Activated CD4-positive, alpha-beta T cell treated with anti-CD3 and anti-CD28 coated beads, Interleukin-2, amount 50 U/mL, for 24 hours (primary cell): ENCODE measurements around the gene PDK2.

Experiments
- DNase-seq, 2 donors: peaks; one replicate each; pipeline ENCODE4 v3.0.0-alpha.2; 2020; ENCODE audit warnings: low read depth in 1 of 2, low spot score in 1 of 2

The PDK2 gene

DNA sequence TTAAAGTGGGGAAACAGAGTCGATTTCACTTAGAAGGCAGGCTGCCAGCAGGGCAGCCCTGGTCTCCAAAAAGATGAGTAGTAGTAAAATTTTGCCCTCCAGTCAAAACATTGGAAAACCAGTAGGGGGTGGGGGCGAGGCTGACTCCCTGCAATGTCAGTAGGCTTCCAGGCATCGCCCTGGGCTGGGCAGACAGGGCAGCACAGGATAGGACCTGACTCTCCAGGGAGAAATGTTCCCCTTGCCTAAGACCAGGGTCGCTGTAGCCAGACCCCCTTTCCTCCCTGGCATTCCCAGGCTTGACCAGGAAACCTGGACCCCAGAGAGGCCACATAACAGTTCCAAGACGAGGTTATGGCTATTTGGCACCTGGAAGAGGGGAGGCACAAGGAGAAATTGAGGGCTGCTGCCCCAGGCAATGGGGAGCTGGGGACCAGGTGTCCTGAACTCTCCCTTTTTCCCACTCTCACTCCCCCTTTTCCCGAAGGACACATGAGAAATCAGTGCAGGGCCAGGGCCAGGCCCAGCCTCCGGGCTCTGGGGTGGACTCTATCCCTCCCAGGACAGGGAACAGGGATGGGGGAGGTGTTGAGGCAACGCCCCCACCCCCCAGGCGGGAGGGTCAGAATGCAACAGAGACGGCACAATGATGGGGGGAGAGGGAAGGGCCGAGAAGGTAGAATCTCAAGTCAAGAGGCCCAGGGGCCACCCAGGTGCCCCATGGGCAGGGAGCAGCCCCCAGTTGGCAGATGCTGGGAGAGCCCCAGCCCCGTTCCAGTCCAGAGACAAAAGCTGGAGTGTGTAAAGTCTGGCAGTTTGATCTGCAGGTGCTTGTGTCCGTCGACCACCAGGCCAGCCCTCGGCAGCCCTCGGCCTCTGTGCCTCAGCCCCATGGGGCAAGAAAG, 39.3 kb downstream of the PDK2 start:
- DNase-seq: no peak

DNA sequence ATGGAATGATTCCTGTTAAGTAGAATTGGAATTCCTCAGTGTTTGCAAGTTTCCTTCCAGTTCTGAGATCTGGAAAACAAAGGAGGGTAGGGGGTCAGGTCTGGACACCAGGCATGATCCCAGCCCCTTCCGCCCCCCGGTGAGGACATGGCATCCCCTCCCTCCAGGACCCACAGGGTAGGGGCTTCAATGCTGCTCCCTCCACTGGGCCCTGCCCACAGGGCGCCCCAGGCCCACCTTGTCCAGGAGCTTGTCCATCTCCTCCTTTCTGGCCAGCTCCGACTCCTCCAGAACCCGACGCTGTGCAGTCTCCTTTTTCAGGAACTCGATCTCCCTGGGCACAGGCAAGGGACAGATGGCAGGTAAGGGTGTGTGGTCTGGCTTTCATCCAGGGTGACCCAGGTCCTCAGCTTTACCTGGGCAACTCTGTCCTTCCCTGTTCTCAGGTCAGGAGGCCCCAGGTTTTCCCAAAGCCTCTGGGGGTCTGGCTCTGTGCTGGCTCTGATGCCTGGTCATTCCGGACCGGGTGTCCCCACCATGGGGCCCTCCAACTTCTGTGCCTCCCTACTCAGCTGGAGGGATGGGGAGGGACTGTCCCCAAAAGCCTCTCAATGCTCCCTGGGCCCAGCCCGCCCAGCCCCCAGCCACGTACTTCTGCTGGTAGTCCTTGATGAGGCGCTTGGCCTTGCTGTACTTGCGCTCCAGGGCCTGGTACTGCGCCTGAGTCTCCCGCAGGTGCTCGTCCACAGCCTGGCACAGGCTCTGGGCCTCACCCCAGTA, 40.4 kb downstream of the PDK2 start:
- no peak for DNase-seq

DNA sequence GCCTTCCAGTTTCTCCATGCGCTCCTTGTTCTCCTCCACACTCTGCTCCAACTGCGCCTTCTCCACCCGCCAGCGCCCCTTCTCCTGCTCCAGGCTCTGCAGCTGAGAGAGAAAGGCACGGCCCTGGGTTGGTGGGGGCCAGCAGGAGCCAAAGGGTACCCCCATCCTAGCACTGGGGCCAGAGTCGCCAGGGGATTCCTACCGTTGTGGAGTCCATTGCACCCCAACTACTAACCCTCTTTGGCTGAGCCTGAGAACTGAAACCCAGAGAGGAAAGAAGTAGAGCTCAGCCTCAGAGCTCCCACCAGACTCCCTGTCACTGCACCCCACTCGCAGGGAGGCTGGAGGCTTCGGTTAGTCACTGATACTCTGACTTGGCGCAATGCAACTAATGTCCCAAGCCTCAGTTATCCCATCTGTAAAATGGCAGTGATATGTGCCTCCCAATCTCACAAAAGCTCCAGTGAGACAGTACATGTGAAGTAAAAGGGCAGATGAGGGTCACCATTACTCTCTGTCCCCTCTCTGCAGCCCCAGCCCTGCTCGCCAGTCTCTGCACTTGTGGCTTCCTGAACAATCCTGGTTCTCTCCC, 41.0 kb downstream of the PDK2 start:
- DNase-seq: no peak

DNA sequence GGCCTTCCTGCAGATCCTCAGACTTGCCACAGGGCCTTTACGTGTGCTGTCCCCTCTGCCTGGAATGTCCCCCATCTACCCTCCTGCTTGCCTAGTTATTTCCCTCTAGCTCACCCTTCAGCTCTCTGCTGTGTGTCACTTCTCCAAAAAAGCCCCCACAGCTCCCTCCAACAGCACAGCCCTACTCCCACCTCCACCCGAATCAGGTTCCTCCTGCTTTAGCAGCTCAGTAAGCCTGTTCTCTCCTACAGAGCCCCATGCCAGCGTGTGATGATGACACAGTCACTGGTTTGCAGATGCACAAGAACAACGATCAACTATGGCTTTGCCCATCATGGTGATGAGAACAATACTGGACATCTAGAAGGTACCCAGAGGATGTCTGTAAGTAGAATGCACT, 41.9 kb downstream of the PDK2 start:
- DNase-seq: no peak

DNA sequence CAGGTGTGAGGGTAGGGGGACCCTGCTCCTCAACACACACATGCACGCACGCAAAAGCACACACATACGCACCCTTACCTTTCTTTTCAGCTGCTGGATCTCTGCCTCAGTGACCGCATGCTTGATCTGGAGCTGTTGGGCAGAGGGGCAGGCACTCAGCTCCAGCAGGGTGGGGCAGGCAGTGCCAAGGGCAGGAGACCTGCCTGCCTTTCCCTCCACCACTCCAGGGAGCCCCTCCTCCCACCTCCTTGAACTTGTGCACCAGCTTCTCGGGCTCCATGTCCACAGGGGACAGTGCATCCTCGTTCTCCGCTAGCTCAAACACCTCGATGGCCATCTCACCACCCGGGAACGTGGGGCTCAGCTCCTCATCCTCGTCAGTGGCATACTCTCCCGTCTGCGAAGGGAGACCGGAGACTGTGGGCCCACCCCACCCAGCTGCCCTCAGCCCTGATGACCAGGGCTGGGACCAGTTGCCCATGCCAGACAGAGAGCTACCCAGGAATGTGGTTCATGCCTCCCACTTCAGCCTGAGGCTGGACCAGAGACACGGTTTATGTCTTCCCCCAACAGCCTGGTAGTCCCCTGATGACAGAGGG, 44.1 kb downstream of the PDK2 start:
- DNase-seq: no peak

DNA sequence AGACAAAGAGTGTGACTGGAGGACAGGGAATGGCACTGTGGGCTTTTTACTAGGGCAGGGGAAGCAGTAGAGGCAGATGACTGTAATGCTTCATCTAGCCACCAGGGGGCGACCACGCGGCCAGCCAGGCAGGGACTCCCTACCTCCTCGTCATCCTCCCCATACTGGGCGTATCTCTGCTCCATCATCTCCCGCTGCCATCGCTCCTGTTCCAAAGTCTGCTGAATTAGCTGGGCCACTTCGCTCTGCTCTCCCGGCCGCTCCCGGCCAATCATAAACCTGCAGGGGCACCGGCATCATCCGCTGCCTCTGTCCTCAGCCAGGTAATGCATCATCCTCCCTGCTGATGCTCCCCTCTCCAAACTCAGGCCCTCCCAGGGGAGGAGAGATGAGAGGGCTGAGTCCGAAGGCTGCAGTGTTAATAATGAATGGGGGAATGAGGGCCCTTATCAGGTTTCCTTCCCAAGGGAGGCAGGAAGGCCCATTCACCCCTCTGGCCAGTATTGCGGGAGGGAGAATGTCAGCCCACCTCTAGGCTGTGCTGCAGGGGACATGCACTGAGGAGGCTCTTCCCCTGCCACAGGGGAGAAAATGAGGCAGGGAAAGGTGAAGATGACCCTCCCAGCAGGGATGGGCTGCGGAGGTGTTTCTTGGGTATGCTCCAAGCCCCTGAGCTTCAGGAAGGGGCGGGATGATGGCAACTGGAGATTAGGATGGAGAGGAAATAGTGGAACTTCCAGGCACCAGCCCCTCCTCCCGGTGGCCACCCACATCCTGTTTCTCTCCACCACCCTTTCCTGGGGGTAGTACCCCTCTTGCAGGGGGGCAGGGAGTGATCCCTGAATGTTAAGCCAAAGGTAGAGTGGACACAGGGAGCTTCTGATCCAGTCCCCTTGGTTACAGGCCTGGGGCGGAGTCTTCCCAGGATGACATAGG, 45.1 kb downstream of the PDK2 start:
- DNase-seq: peak; percentile 65 to 68

DNA sequence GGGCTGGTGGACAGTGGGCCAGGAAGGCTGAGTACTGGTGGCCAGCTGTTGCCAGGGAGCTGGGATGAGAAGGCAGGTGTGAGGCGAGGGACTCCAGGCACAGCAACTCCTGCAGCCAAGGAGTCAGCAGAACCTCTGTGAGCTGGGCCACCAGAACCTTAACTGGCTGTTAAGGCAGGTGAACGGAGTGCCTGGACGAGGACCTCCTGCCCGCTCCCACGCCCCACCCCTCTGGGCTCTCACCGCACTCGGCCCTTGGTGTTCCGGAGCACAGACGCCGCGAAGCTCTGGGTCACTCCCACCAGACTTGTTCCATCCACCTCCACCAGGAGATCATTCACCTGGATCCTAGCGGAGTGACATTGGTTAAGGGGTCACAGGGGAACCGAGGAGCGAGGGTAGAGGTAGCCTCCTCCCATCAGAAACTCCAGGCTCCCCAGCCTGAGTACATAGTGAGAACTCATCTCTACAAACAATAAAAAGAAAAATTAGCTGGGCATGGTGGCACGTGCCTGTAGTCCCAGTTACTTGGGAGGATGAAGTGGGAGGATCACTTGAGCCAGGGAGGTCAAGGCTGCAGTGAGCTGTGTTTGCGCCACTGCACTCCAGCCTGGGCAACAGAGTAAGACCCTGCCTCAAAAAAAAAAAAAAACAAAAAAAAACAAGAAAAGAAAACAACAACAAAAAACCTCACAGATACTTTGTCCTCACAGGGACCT, 46.0 kb downstream of the PDK2 start:
- no peak for DNase-seq

DNA sequence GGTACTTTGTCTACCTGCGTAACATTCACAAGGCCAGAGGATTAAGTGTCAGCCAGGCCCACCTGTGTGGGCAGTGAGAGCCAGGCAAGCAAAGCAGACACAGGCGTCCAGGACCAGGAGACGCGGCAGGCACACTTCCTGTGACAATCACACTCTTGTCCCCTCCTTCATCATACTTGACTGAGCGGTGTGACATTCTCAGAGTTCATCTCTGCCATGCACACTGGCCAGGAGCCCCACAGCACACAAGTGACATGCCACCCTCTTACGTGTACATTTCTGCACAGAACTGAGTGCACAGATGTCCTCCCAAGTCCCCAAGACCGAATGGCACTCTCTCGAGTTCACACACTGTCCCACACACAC, 46.6 kb downstream of the PDK2 start:
- DNase-seq: no peak

DNA sequence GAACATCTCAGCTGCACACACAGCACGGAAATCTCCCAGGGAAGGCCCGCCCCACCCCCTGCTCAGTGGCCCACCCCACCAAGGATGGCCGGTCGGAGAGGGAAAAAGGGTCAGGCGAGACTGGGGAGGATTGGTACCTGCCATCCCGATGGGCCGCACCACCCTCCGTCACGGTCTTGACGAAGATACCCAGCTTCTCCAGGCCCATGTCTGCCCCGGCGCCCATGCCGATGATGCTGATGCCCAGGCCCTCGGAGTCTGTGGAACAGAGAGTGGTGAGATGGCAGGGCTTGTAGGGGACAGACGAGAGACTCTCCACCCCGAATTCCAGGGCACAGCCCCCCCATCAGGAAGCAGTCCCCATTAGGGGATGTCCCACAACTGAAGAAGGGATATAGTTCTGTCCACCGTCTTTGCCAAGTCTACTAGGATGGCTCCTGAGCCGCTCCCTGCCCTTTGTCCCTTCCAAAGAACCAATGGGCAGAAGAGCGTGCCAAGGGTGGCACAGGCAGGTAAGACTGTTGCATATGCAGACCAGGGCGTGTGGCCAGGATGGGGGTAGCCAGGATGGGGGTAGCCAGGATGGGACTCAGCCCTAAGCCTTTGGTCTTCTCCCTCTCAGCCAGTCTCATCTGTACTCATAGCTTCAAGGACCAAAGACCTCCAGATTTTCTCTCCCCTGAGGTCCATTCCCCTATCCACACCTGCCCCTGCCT, 48.5 kb downstream of the PDK2 start:
- no peak for DNase-seq

DNA sequence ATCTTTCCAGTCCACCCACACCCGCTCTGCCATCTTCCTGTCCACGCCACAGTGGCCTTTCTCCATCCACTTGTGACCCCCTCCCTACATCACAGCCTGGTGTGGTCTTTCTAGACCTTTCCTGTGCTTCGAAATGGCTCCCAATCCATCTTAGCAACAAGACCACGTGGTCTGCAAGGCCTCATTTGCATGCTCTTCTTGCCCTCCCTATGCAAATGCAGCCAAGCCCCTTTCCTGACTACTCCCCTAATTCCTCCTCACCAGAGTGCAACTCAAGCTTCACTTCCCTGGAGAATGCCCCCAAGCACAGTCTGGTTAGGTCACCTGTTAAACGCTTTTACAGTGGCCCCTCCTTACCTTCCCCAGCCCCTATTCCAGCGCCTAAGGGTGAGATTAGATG, 49.2 kb downstream of the PDK2 start:
- no peak for DNase-seq

DNA sequence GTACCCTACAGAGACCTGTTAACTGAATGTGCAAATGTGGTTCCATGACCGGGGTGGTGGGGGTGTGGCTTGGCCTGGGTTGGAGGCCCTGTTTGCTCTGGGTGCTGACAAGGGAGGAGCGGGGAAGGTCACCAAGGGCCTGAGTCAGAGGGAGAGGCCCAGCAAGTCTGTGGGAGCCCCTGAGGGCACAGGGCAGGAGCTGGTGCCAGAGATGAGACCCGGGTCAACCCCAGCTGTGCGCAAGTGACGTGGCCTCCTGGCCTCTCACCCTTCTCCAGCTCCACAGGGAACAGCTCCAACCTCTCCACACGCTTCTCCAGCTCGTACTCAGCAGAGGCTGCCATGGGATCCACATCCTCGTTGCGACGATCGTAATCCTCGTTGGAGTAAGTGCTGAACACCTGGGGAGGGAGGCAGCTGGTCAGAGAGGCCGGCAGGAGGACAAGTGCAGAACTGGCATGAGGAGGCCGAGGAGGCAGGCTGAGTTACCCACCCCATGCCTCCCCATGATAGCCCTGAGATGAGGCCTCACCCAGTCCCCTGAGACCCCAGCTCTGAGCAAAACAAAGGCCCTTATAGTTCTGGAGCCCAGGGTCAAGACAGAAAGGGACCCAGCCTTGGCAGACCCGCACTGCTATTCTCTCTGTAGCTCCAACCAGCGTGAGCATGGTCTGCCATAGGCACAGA, 49.8 kb downstream of the PDK2 start:
- no peak for DNase-seq

DNA sequence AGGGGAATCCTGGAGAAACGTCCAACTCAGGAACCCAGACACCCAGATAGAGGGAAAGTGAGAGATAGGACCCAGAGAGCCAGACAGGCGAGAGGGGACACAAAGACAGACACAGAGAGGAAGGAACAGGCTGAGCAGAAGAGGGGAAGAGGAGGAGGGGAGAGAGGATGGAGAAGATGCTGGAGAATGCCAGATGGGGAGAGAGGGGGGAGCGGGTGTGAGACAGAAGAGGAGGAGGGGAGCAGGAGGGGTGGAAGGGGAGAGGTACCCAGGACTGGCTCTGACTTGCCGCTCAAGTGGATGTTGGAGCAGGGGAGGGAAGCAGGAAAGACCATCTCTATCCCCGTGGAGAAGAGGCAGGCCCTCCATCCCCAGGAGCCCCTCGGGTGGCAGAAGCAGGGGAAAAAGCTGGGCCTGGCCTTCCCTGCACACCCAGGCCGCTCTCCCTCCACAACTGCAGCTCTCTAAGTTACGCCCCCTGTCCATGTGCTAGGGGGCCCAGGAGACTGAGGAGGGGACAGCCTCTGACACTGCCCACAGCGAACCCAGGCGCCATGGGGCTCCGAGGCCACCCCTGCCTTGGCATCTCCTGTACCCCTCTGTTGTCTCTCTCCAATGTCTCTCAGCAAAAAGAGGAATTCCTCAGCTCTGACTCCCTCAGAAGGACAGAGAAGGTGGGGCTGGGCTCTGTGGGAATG, 50.5 kb downstream of the PDK2 start:
- DNase-seq: no peak

DNA sequence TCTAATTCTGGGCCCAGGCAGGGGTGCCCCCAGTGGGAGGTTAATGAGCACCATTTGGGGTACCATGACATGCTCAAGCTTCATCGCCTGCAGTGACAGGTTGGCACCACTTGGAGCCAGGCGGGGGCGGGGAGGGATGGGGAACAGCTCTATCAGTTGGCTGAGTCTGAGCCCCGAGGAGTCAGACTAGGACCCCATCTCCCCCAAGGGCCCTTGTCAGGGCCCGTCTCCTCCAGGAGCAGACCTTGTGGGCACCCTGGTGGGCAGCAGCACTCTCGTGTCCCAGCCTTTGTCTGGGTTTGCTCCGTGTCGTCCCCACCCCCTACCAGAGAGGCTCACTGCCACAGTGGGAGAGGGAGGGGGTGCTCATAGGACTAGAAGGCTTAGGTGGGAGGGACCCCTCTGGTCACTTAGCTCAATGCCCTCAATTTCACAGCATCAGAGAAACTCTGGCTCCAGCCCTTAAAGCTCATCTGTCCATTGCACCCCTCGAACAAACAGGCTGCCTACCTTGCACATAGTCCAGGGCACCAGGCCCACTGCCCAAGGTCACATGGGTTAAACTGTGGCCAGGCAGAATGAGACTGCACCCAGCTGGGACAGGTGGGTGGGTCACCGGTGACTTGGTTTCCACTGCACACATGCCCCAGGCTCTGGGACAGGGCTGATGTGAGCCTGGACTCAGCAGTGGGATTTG, 51.2 kb downstream of the PDK2 start:
- DNase-seq: no peak

DNA sequence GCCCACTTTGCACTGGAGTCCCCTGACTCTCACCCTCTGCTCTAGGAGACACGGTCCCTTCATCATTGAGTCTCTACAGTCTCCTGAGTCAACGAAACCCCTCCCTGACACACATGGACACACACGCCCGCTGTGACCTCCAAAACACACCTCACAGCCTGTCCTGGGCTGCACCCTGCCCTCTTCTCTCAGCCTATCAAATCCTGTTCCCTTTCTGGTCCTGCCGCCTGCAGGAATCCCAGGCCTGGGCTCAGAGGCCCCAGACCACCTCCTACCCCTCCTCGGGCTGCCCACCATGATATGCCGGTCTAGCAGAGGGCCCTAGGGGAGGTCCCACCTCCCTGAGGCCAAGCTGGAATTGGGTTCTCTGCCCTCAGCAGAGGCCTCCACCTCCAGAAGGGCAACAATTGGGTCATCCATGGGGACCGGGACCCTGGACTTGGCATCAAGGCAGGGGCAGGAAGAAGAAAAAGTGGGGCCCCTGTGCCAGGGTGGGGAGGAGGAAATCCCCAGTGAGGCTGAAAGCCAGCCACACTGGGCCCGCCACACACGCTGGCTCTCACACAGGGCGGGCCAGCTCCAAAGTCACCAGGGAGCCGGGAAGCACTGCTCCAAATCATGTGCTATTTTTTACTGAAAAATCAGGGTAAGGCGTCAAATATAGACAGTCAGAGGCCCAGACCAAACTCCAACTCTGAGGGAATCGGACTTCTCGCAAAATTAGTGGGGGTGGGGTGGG, 51.9 kb downstream of the PDK2 start:
- no peak for DNase-seq

DNA sequence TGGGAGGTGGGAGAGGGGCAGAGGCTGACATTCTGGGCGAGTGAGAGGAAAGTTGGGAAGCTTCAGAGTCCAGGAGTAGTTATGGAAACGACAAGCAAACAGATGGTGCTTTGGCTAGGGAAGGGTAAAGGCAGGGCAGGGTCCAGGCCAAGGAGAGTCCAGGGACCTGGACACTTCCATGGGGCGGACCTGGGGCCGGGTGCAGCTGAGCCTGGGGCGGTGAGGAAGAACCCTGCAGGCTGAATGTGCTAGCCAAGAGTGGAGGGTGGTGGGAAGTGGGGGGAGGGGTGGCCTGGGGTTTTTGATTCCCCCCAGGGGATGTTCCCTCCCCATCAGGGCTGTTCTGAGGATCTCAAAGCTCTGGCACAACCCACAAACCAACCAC, 52.7 kb downstream of the PDK2 start:
- no peak for DNase-seq

DNA sequence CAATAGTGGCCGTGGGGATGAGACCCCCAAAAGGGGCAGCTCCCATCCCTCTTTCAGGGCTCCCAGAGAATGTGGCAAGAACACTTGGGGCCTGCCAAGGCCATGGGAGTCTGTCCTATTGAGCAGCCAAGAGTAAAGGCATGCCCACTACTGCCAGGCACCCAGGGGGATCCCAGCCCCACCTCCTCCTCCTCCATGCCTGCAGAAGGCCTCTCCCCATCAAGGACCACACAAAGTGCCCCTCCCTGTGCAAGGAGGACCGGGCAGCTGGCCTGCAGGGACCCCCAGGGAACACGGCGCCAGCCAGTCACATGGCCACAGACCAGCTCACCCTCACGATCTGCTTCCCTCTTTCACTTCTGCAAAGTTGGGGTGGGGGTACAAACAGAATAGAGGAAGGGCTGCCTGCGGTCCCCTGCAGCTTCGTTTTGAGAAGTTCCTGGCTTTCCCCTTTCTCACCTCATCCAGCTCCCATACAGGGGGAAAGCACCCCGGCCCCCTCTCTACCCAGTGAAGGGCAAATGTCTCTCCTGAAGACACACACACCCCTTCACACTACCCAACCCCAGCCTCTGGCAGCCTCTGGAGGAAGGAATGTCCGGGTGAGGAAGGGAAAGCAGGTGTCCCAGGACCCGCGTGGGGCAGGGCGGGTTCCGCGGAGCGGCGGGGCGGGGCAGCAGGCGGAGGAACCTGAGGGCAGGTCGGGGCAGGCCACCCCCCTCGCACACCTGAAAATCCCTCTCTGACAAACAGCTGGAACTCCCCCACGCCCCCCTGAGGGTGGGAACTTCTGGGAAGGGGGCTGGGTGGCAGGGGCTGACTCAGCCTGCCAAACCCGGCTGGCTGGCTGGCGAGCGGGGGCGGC, 53.3 kb downstream of the PDK2 start:
- peak; percentile 60 to 64 for DNase-seq
